CD14-positive monocyte (primary cell): ENCODE results near the gene CNTNAP5. TPM values are rescaled to one million over a fixed set of nuclear protein-coding genes. Genes with fewer than 3 reads are reported as not detected.

Experiments used
- DNase-seq, 3 donors: peaks; one replicate each; pipeline ENCODE4 v3.0.0-alpha.2; 2011 to 2022
- H2AFZ ChIP-seq: 2 replicates; pipeline ENCODE4 v1.6.0; 2012; ENCODE audit warnings: mild to moderate bottlenecking, low read depth, low read length, inconsistent platforms; ENCODE audit not compliant: insufficient read depth, poor library complexity, severe bottlenecking
- H3K27ac ChIP-seq, 2 donors: 1 replicate in 1 of 2; 2 replicates in 1 of 2; pipeline ENCODE4 v1.5.1; 2012 to 2013; ENCODE audit warnings: low read length in 2 of 2, control low read depth in 1 of 2, inconsistent platforms in 1 of 2, low read depth in 1 of 2, mild to moderate bottlenecking in 1 of 2
- H3K27me3 ChIP-seq, 2 donors: one replicate each; pipeline versions ENCODE4 v1.6.0 to v1.6.1; 2011 to 2013; ENCODE audit warnings: low read length in 2 of 2; ENCODE audit not compliant: control insufficient read depth in 2 of 2, insufficient read depth in 2 of 2
- H3K36me3 ChIP-seq, 2 donors: replicated peaks in 1 of 2; 1 replicate in 1 of 2; 2 replicates in 1 of 2; pipeline versions ENCODE4 v1.5.1 to v1.6.1; 2012 to 2013; ENCODE audit warnings: low read length in 2 of 2, control low read depth in 1 of 2, inconsistent platforms in 1 of 2, mild to moderate bottlenecking in 1 of 2; ENCODE audit not compliant: insufficient read depth in 2 of 2, control insufficient read depth in 1 of 2
- H3K4me1 ChIP-seq, 2 donors: 1 replicate in 1 of 2; 2 replicates in 1 of 2; pipeline versions ENCODE4 v1.5.1 to v1.6.1; 2012 to 2013; ENCODE audit warnings: low read length in 2 of 2, control low read depth in 1 of 2, inconsistent platforms in 1 of 2, mild to moderate bottlenecking in 1 of 2, moderate library complexity in 1 of 2; ENCODE audit not compliant: insufficient read depth in 2 of 2, control insufficient read depth in 1 of 2
- H3K4me2 ChIP-seq: replicated peaks from 2 replicates; pipeline ENCODE3; 2012; ENCODE audit warnings: low read length, moderate library complexity, mild to moderate bottlenecking; ENCODE audit not compliant: poor library complexity, severe bottlenecking; ENCODE audit errors: extremely low read depth
- H3K4me3 ChIP-seq, 3 experiments: fragments of 200-600 bp in 1 of 3; sonication (generic) in 1 of 3; replicated peaks in 1 of 3; 1 replicate in 2 of 3; 2 replicates in 1 of 3; pipeline ENCODE4 v1.5.1; 2011 to 2013; ENCODE audit warnings: low read length in 3 of 3, mild to moderate bottlenecking in 3 of 3, control low read depth in 2 of 3, low read depth in 2 of 3, inconsistent platforms in 1 of 3, moderate library complexity in 1 of 3
- H3K79me2 ChIP-seq: 2 replicates; pipeline ENCODE4 v1.6.0; 2012; ENCODE audit warnings: mild to moderate bottlenecking, control low read depth, inconsistent platforms, low read length, moderate library complexity; ENCODE audit not compliant: insufficient read depth
- H3K9ac ChIP-seq: 2 replicates; pipeline ENCODE4 v1.6.0; 2017; ENCODE audit warnings: low read length, mild to moderate bottlenecking; ENCODE audit not compliant: insufficient read depth, poor library complexity, severe bottlenecking
- H3K9me3 ChIP-seq, 2 donors: replicated peaks in 1 of 2; 1 replicate in 1 of 2; 2 replicates in 1 of 2; pipeline versions ENCODE4 v1.5.1 to v1.6.1; 2012 to 2013; ENCODE audit warnings: low read length in 2 of 2, control low read depth in 1 of 2; ENCODE audit not compliant: control insufficient read depth in 1 of 2, insufficient read depth in 1 of 2
- H4K20me1 ChIP-seq: 2 replicates; pipeline ENCODE4 v1.6.0; 2012; ENCODE audit warnings: mild to moderate bottlenecking, low read length, control low read depth, moderate library complexity; ENCODE audit not compliant: insufficient read depth
- H3K27ac Mint-ChIP-seq, 7 donors: one replicate each; pipeline ENCODE4 v1.8.0; 2020; ENCODE audit warnings: mild to moderate bottlenecking in 7 of 7, mixed read lengths in 7 of 7, moderate library complexity in 6 of 7, inconsistent platforms in 2 of 7
- H3K27me3 Mint-ChIP-seq, 3 donors: one replicate each; pipeline ENCODE4 v1.8.0; 2021 to 2022; ENCODE audit warnings: low read depth in 3 of 3, mild to moderate bottlenecking in 3 of 3, mixed read lengths in 3 of 3, moderate library complexity in 3 of 3, inconsistent platforms in 1 of 3
- H3K36me3 Mint-ChIP-seq, 2 donors: one replicate each; pipeline ENCODE4 v1.8.0; 2020; ENCODE audit warnings: mixed read lengths in 2 of 2, inconsistent platforms in 1 of 2, mild to moderate bottlenecking in 1 of 2
- H3K4me1 Mint-ChIP-seq: one replicate; pipeline ENCODE4 v1.8.0; 2020; ENCODE audit warnings: mild to moderate bottlenecking, mixed read lengths
- H3K4me3 Mint-ChIP-seq, 2 donors: one replicate each; pipeline ENCODE4 v1.8.0; 2020; ENCODE audit warnings: mild to moderate bottlenecking in 2 of 2, mixed read lengths in 2 of 2, moderate library complexity in 1 of 2
- H3K9me3 Mint-ChIP-seq, 7 donors: one replicate each; pipeline ENCODE4 v1.8.0; 2020 to 2022; ENCODE audit warnings: mixed read lengths in 7 of 7, mild to moderate bottlenecking in 6 of 7, moderate library complexity in 6 of 7, inconsistent platforms in 2 of 7
- CTCF ChIP-seq: fragments of 200-600 bp; IDR thresholded peaks from one replicate; pipeline ENCODE4 v1.8.0; 2022; ENCODE audit warnings: antibody characterized with exemption, mild to moderate bottlenecking
- WGBS: methylation state at CpG from one replicate; pipeline ENCODE4 v1.1.5; 2013; ENCODE audit warnings: missing lambda C conversion rate; ENCODE audit not compliant: insufficient coverage; 5-methylcytosine and 5-hydroxymethylcytosine counted together
- intact Hi-C, 2 donors: fragments of 100-400 bp; cut with micrococcal nuclease; formaldehyde crosslinking; loops; one replicate each; pipeline versions ENCODE4 v1.15.0 to v1.15.1; 2023
- polyA plus RNA-seq, 3 donors: library from polyadenylated mRNA; depleted of rRNA in 1 of 3; unstranded in 2 of 3; stranded (reverse) in 1 of 3; fragments of 300-500 nt in 2 of 3; fragments of >200 nt in 1 of 3; fragmentation: Illumina TruSeq in 2 of 3; gene quantifications; 1 replicate in 2 of 3; 2 replicates in 1 of 3; pipeline ENCODE4 v1.2.3, GENCODE V29; 2012 to 2021

CNTNAP5 gene
- polyA plus RNA-seq, 3 donors: not detected

DNA sequence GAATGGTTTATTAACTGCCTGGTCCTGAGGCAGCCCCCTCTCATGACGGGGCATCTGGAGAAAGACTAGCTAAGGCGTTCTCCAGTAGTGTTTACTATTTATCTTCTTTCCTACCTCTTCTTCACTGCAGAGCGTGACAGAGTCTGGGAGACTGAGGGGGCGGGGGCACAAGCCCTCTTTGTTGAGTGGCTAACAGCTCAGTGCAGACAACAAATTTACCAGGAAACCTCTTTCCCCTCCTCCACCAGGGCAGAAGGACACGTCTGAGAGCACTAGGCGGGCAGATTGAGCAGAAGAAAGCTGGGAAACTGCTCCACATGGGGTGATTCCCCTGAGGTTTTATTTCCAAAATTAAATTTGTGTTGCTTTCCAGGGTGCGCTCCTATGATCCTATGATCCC, 322.1 kb downstream of the CNTNAP5 start:
- DNase-seq: no peak
- no peak overlapping the region for H3K9ac ChIP-seq
- no peak for TF ChIP-seq CTCF
- no peaks in the 10 kb centered on the region for H3K79me2 ChIP-seq
- Mint-ChIP-seq H3K4me3 (no peak overlapping the region), H3K4me1 (no peaks in the 10 kb centered on the region), H3K36me3 (no peaks in the 10 kb centered on the region), H3K27me3 (no peaks in the 10 kb centered on the region), H3K9me3 (peaks cover 0 to 8% (median 3%) of the 10 kb centered on the region in 7 donors), H3K27ac (no peak overlapping the region)
- H3K36me3 ChIP-seq: no peaks in the 10 kb centered on the region
- intact Hi-C loops: no loop called here
- no peak overlapping the region for H3K27ac ChIP-seq
- no peak overlapping the region for H3K4me2 ChIP-seq
- H2AFZ ChIP-seq: no peak overlapping the region
- H3K27me3 ChIP-seq: no peaks in the 10 kb centered on the region
- no peak overlapping the region for H3K4me3 ChIP-seq
- H3K4me1 ChIP-seq: no peaks in the 10 kb centered on the region
- H4K20me1 ChIP-seq: no peaks in the 10 kb centered on the region
- H3K9me3 ChIP-seq: peaks cover 4 to 7% of the 10 kb centered on the region in 2 donors
- 75% methylated on average over 3 of the region's 7 CpGs for WGBS

- Histone ChIP-seq H3K9ac (no peak overlapping the region), H3K4me2 (no peak overlapping the region), H2AFZ (no peak overlapping the region), H3K9me3 (peaks cover 0 to 4% of the 10 kb centered on the region in 2 donors), H3K36me3 (no peaks in the 10 kb centered on the region), H3K4me3 (no peak overlapping the region), H4K20me1 (no peaks in the 10 kb centered on the region), H3K79me2 (no peaks in the 10 kb centered on the region), H3K27me3 (no peaks in the 10 kb centered on the region), H3K27ac (no peak overlapping the region), H3K4me1 (no peaks in the 10 kb centered on the region)
- intact Hi-C loops: no loop called here
- H3K27me3 Mint-ChIP-seq: no peaks in the 10 kb centered on the region
- DNase-seq: no peak
- peaks cover 0 to 4% (median 0%) of the 10 kb centered on the region in 7 donors for H3K9me3 Mint-ChIP-seq
- no peak overlapping the region for H3K27ac Mint-ChIP-seq
- H3K36me3 Mint-ChIP-seq: no peaks in the 10 kb centered on the region
- no peak for TF ChIP-seq CTCF
- H3K4me3 Mint-ChIP-seq: no peak overlapping the region
- H3K4me1 Mint-ChIP-seq: no peaks in the 10 kb centered on the region
Measured at GRCh38 chr2:124353656-124354055, 328.6 kb downstream of the CNTNAP5 start.
